Glutamatergic neuron (in vitro differentiated cells): ENCODE data around the gene CDCA8. TPM values are rescaled to one million over a fixed set of nuclear protein-coding genes. Genes with fewer than 3 reads are reported as not detected.

Experiments used
- DNase-seq: peaks from one replicate; pipeline ENCODE4 v3.0.0; 2022
- H3K27ac Mint-ChIP-seq: one replicate; pipeline ENCODE4 v1.8.0; 2020; ENCODE audit warnings: mild to moderate bottlenecking, mixed read lengths, inconsistent platforms; ENCODE audit not compliant: unreplicated experiment
- H3K27me3 Mint-ChIP-seq: one replicate; pipeline ENCODE4 v1.8.0; 2020; ENCODE audit warnings: mild to moderate bottlenecking, moderate library complexity, mixed read lengths, inconsistent platforms; ENCODE audit not compliant: unreplicated experiment
- H3K36me3 Mint-ChIP-seq: one replicate; pipeline ENCODE4 v1.8.0; 2020; ENCODE audit warnings: mild to moderate bottlenecking, mixed read lengths, inconsistent platforms; ENCODE audit not compliant: unreplicated experiment
- H3K4me1 Mint-ChIP-seq: one replicate; pipeline ENCODE4 v1.8.0; 2020; ENCODE audit warnings: mild to moderate bottlenecking, low read depth, mixed read lengths, inconsistent platforms; ENCODE audit not compliant: unreplicated experiment
- H3K4me3 Mint-ChIP-seq: one replicate; pipeline ENCODE4 v1.8.0; 2020; ENCODE audit warnings: mild to moderate bottlenecking, mixed read lengths, inconsistent platforms; ENCODE audit not compliant: unreplicated experiment
- H3K9me3 Mint-ChIP-seq: one replicate; pipeline ENCODE4 v1.8.0; 2020; ENCODE audit warnings: mild to moderate bottlenecking, moderate library complexity, mixed read lengths, inconsistent platforms; ENCODE audit not compliant: unreplicated experiment
- CTCF ChIP-seq: fragments of 200-600 bp; sonication (generic); IDR thresholded peaks from one replicate; pipeline ENCODE4 v1.5.0; 2021; ENCODE audit not compliant: partially characterized antibody, unreplicated experiment
- total RNA-seq: library from RNA; stranded (reverse); fragmentation: NEBNext Ultra II Directional; extraction: Animal tissue kit (Norgen Biotek cat#: 25700); gene quantifications from one replicate; pipeline ENCODE4 v1.2.1, GENCODE V29; 2021; ENCODE audit not compliant: unreplicated experiment

CDCA8 gene
- total RNA-seq, 1 donor from 2014 or later, result 10.4 TPM

- Mint-ChIP-seq H3K27ac (peak overlapping the region; percentile 15), H3K9me3 (peaks cover 2% of the 10 kb centered on the region), H3K4me1 (peaks cover 19% of the 10 kb centered on the region), H3K27me3 (peaks cover 13% of the 10 kb centered on the region), H3K4me3 (no peak overlapping the region), H3K36me3 (no peaks in the 10 kb centered on the region)
- no peak for TF ChIP-seq CTCF
- no peak for DNase-seq
These were observed 30.1 kb downstream of the CDCA8 start for GRCh38 chr1:37722181-37723071.

GRCh38 chr1:37723072-37723389 is 30.7 kb downstream of the CDCA8 start:
- H3K27me3 Mint-ChIP-seq, result peaks cover 13% of the 10 kb centered on the region
- no peak overlapping the region for H3K27ac Mint-ChIP-seq
- H3K4me3 Mint-ChIP-seq, result no peak overlapping the region
- H3K36me3 Mint-ChIP-seq, result no peaks in the 10 kb centered on the region
- peaks cover 2% of the 10 kb centered on the region for H3K9me3 Mint-ChIP-seq
- peaks cover 19% of the 10 kb centered on the region for H3K4me1 Mint-ChIP-seq
- TF ChIP-seq CTCF, result no peak
- DNase-seq, result no peak

GRCh38 chr1:37723390-37724078 is 31.2 kb downstream of the CDCA8 start:
- no peaks in the 10 kb centered on the region for H3K36me3 Mint-ChIP-seq
- no peak for TF ChIP-seq CTCF
- peaks cover 18% of the 10 kb centered on the region for H3K27me3 Mint-ChIP-seq
- peaks cover 2% of the 10 kb centered on the region for H3K9me3 Mint-ChIP-seq
- DNase-seq, result no peak
- peaks cover 19% of the 10 kb centered on the region for H3K4me1 Mint-ChIP-seq
- no peak overlapping the region for H3K27ac Mint-ChIP-seq
- H3K4me3 Mint-ChIP-seq, result no peak overlapping the region

GRCh38 chr1:37724575-37724974 is 32.3 kb downstream of the CDCA8 start:
- Mint-ChIP-seq H3K27ac (peak overlapping the region; percentile 13), H3K4me1 (peaks cover 19% of the 10 kb centered on the region)
- TF ChIP-seq CTCF, result no peak

More at GRCh38 chr1:37724575-37724974, 32.3 kb downstream of the CDCA8 start:
- H3K27me3 Mint-ChIP-seq, result peaks cover 18% of the 10 kb centered on the region
- peaks cover 2% of the 10 kb centered on the region for H3K9me3 Mint-ChIP-seq
- DNase-seq, result no peak
- peak overlapping the region; percentile 34 for H3K4me3 Mint-ChIP-seq
- no peaks in the 10 kb centered on the region for H3K36me3 Mint-ChIP-seq
